Measurements from ENCODE around the gene CLDN24.

CLDN24 gene
- 0 reads per million in 2 donors for total RNA-seq

DNA sequence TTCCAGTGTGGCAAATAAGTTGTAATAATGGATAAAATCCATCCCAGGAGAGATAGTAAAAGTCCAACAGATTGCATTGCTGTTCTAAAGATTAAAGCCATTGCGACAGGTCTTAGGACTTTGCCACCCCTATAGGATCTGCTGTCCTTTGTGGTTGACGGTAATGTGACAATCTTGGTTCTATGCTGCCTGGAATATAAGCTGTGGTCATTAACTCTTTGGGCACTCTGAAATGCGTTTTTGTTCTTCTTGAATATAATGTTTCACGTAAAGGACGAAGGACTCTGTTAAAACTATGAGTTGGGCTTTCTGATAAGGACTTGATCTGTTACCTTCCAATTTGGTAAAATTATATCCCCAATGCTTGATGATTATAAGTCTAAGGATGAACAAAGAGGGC lies at the start of gene CLDN24:
TSS of gene CLDN24 (minus strand) at position 101 of the 400 bp plus-strand sequence. CDS start at position 101, 0 bp downstream.
- no peak for DNase-seq

DNA sequence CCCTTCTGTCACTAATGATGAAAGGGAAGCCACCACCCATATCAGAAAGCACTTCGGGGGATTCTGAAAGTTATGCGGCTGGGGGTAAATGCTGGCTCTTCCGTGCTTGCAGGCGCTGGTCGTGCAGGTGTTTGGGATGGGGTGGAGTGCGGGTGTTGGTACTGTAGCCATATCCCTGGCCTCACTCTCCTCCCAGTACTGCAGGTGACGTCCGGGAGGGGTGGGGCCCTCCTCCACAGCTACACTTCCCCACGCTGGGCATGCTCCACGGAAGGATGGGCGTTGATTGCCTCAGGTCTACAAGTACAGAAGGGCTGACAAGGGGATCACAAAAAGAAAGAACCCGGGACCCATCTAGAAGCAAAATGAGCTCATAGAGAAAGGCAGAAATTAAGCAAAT lies 48.6 kb upstream of the CLDN24 start:
- no peak for DNase-seq

DNA sequence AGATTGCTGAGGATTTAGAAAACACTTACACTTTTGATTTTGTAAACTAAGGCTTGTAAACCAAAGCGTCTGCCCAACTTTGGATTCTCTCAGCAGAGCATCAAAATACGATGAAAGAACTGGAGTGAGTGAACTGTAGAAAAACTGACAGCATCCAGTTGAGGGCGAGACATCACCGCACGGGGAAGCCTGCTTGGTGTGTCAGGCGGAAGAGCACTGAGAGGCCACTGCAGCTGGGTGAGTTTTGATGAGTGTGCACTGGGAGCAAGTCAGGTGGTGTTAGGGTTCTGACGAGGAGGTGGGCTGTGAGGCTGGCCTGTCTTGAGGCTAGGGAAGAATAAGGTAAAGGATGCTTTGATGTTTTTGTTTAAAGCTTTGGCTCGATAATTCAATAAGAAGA lies 46.8 kb upstream of the CLDN24 start:
- DNase-seq: no peak

DNA sequence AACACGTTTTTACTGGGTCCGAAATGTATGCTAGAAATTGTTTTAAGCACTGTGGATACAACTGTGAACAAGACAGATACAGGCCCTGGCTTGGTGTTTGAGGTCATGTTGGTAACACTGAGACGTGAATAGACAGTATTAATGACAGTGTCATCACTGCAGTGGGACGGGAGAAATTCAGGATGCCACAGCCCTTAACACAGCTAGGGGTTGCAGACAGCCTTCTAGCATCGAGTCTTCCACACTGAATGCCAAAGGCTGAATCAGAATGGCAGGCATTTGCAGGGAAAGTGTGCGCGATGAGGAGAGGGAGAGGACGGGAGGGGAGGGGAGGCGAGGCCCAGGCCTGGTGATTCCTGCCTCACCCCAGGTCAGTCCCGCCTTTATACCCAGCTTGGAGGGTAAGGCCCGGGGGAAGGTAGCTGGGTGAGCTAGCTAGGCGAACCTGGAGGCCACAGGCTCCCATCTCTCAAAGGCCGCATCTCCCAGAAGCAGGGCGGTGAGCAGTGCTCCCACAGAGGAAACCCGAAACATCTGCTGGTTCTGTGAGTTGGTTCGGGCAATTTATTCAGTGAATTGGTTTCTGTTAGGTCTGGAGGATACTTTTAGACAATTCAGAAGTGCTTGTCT lies 44.1 kb upstream of the CLDN24 start:
- no peak for DNase-seq

DNA sequence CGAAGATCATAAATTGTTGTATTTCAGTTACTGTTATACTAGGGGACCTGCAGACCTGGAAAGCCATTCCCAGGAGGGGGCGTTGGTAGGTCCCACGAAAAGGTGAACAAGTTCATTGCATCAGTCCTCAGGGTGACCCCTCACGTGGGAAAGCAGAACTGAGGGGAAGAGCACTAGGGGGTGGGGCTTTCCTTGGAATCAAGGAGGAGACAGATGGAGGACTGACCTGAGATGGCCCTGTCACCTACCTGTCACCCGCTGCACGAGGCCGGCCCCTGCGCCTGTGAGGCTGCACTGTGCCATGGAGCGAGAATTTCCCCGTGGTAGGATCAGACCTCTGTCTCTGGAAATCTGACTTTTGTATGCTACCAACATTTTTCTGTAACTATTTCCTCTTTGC lies 41.8 kb upstream of the CLDN24 start:
- DNase-seq: no peak

DNA sequence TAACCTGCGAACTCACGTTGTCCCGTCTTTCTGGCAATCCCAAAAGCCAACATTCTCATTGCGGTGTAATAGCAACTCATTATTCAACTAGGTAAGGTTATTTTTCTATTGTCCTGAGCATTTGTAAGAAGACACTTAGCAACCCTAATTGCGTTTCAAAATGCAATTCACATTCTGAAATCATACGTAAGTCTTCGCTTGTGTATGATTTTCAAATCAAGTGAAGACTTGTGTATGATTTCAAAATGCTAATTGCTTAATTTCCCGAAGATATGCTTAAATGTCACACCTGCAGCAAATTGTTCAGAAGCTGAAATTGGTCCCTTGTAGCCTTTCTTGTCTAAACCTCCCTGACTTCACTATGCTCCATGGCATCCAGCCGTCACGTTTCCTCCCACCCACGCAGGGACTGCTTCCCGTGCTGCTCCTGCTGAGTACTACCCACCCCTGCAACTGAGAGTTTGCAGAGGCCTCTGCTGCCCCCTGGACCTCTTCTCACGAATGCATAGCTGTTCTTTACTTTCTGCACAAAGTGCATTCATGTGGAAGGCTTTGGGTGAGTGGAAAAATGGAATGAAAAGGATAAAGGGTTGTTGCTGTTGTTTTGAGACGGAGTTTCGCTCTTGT lies 40.8 kb upstream of the CLDN24 start:
- no peak for DNase-seq

DNA sequence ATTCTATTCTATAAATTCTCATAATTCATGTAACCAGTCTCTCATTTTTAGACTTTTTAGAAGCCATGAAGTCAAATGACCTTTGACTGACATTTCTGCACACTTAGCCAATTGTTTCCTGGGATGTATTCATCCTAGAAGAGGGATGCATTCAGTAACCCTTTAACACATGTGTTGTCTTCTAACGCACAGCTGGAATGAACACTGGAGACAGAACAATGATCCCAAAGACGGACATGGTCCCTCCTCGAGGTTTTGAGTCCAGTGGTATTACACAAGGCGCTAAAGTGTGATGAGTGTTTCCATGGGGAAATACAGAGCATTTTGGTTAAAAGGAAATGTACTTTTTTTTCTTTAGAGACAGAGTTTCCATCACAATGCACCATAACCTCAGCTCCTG lies 39.8 kb upstream of the CLDN24 start:
- DNase-seq: no peak

DNA sequence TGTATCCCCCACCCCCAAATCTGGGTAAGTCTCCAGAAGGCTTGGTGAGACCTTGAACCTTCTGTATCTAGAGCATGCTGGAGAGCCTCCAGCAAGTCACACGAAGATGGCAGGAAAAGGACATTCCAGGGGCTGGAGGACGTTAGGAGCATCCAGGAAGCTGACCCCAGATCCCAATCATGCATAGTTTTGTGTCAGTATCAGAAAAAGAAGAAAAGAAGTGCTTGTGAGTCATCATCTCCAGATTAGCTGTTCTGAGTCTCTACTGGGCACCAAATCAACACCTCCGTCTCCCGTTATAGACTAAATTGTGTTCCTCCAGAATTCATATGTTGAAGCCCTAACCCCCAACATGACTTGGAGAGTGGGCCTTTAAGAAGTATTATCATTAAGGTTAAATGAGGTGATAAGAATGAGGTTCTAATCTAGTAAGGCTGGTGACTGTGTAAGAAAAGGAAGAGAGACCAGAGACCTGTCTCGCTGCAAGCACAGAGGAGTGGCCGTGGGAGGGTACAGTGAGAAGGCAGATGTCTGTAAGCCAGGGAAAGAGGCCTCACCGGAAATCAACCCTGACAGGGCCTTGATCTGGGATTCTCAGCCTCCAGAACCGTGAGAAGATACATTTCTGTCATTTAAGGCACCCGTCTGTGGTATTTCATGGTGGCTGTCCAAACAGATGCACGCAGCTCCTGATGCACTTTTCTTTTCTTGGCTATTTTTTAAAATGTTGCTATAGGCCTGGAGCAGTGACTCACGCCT lies 38.1 kb upstream of the CLDN24 start:
- DNase-seq: no peak

DNA sequence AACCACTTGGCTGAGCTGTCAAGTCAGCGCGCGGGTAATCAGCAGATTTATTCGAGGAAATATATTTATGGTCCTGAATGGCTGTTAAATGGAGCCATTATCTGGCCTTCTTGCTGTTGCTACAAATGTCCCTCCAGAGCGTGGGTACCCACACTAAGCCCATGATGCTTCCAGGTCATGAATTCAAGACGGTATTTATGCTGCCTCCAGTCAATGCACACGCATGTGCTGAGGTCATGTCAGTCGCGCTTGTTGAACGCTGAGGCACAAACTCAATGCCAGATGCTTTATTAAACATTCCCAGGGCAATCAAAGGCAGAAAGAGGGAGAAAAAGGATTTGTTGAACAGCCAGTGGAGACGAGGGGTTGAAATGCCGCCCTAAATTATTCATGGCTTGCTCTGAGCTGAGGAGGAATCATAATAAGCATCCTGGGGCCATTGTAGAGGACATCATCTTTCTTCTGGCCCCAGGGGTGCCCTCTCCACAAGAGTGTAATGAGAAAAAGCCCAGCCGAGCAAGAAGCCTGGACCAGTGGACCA lies 36.1 kb upstream of the CLDN24 start:
- no peak for DNase-seq

DNA sequence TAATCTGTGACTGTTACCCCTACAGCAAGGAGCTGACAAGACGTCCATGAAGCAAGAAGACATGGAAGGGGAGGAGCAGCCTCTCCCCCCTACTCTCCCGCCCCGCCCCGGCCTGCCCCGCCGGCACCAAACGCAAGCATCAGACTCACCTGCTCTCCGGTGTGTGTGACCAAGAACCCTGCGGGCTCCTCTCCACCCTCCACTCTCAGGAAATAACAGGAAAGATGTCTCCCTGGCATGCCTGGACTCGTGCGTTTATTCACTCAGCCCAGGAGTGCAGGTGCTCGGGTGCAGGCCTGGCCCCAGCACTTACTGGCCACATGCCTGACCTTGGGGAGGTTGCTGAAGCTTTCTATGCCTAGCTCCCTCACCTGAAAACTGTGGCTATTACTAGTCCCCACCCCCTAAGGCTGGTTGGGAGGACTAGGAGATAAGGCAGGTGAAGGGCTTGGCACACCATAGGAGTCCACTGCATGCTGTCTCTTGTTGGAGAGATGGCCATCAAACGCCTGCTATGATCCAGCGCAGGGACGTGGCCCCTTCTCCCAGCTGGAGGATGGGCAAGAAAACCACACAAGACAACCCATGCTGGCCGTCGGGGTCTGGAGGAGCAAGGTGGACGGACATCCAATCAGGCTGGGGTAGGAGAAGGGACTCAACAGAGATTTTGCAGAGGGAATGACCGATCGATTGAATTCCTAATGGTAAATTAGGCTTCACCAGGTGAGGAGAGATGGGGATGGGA lies 34.9 kb upstream of the CLDN24 start:
- DNase-seq: no peak

DNA sequence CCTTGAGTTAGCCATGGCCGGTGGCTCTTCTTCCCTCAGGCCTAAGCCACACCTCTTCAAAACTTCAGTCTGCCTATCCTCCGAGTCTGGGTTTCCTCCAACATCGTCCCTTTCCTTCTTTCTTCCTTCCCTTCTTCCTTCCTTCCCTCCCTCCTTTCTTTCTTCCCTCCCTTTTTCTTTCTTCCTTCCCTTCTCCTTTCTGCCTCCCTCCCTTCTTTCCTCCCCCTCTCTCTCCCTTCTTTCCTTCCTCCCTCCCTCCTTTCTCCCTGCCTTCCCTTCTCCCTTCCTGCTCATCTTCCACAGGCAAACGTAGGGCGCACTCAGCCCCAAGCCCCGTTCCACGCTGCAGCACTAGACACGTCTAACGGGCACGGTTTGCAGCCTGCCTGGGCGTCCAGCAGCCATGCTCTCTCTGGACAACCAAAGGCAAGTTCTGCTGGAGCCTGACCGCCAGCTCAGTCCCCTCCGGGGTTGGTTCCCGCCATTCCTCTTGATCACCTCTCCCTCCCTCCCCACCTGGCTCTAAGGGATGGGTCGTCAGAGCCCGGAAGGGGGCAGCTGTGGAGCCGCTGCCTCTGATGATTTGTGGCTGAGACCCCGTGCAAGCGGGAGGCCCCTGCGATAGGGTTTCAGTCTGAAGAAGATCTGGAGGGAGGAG lies 34.1 kb upstream of the CLDN24 start:
- no peak for DNase-seq

DNA sequence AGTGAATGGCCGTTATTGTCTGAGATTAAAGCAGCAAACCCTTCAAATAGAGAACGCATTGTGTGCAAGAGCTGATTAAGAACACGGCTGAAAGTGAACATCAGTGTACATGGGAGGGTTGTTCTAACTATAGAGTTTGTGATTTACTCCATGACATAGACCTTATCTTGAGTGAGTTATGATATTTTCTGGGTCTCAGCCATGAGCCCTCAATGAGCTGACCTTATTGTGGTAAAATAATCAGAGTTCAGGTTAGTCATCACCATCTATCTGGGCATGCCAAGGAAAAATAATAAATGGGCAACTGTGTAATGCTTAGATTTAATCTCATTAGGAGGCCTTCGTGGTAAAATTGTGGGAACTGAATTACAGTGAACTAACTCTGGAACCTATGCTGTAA lies 33.2 kb upstream of the CLDN24 start:
- no peak for DNase-seq

DNA sequence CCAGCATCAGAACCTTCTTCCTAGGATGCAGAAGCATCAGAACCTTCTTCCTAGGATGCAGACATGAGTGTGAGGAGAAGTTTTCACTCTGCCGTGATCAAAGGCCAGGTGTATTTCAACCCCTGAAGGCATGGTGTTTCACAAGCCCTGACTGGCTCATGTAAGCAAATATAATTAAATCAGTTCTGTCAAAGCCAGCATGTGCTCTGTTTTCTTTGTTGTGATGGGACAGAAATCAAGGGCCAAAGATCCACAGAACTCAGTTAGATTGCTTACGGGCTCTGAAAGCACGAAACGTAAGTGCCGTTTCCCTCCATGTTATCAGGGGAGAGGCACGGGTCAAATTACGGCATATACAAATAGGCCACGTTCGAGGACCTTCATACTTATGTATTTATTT lies 32.0 kb upstream of the CLDN24 start:
- DNase-seq: no peak

DNA sequence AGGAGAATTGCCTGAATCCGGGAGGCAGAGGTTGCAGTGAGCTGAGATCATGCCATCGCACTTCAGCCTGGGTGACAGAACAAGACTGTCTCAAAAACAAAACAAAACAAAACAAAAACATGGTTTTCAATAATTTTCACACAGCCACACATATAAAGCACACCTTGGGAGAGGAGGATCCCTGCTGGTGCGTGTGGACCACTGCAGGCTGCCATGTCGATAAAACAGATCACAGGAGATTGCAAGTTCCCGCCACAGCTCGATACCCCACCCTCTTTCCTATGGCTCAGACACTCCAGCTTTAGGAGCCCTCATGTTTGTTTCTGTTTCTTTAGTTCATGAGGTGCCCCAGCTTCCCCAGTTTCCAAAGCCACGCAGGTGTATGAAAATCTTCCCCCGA lies 31.3 kb upstream of the CLDN24 start:
- no peak for DNase-seq

DNA sequence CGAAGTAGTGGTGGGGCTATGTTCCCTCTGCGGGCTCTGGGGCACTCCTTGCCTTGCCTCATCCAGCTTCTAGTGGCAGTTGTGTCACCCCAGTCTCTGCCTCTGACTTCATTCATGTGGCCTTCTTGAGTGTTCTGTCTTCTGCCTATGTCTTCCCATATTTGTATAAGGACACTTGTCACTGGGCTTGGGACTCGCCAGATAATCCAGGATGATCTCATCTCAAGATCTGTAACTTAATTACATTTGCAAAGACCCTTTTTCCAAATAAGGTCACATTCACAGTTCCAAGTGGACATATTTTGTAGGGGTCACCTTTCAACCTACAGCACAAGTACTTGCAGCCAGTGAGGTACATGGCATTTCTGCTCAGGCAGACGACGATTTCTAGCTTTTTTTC lies 30.3 kb upstream of the CLDN24 start:
- DNase-seq: no peak

DNA sequence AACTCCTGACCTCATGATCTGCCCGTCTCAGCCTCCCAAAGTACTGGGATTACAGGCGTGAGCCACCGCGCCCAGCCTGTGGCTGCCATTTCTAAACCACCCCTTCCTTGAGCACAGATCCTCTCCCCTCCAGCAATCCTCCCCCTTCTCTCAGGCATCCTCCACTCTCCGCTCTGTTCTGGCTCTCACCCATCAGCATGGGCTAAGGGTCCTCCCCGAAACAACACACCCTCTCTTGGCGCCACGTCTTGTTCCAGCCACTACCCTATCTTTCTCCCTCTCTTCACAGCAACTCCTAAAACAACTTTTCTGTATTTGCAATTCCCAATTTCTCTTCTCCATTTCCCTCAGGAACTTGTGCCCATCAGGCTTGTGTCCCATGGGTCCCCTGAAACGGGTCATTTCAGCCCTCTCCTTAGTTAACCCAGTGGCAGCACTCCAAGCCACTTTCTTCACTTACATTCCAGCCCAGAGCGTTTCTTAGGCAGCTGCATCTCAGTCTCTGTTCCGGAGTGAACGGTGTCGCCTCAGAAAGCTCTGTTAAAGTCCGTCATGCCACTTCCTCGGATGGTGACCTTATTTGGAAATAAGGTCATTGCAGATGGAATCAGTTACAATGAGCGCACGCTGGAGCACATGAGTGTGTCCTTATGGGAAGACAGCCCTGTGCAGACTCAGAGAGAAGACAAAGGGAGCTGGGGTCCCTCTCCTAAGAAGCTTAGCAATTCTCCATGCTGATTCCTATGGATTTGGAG lies 28.3 kb upstream of the CLDN24 start:
- no peak for DNase-seq

DNA sequence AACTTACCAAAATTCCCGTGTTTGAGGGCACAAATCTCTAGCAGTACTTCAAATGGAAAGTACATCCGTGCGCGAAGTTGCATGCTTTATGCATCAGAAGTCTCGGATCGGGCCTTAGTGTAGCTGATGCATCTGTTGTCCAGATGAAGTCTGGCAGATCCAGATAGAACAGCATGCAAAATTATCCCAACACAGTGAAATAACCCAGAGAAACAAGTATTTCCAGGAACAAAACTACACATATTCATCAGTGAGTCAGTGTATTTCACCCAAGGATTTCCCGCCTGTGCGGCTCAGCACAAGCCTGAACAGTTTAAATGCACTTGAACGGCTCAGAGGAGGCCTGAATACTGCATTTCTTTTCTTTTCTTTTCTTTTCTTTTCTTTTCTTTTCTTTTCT lies 27.4 kb upstream of the CLDN24 start:
- no peak for DNase-seq

DNA sequence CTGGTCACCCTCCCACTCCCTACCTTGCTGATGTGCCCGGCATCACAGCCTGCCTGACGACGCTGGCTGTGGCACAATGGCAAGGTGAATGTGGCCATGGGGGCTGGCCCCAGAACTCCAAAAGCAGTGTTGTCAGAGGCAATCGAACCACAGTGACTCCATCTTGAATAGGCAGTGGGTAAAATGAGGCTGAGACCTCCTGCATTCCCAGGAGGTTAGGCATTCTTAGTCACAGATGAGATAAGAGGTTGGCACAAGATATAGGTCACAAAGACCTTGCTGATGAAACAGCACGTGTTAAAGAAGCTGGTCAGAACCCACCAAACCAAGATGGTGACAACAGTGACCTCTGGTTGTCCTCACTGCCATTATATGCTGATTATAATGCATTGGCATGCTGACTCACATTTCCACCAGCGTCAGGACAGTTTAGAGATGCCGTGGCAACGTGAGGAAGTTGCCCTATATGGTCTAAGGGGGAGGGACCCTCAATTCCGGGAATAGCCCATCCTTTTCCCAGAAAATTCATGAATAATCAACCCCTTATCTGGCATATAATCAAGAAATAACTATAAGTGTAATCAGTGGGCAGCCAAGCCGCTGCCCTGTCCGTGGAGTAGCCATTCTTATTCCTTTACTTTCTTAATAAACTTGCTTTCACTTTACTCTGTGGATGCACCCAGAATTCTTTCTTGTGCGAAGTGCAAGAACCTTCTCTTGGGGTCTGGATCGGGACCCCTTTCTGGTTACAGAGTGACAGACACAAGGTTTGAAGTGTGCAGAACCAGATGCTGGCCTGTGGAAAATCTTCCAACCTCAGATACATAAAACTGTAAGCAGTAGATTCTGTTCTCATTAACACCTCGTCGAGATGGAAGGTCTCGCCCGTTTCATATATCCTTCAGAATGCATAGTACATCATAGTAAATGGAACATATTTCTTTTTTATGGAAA lies 26.8 kb upstream of the CLDN24 start:
- no peak for DNase-seq

DNA sequence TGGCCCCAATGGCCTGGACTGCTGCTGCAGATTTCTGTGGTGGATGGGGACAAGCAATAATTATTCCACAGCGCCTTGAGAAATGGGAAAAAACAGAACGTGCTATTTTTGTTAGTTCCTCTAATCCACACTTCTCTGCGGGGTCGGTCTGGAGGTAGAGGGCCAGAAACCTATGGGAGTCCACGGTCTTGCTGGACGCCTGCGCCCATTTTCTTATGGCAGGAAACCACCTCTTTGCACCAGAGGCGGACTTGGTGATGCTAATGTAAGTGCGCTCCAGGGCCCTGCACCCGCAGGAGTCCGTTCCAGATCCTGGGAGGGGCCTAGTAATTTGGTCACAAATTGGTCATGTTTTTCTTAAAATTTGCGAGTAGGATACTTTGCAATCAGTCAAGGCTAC lies 25.9 kb upstream of the CLDN24 start:
- no peak for DNase-seq

DNA sequence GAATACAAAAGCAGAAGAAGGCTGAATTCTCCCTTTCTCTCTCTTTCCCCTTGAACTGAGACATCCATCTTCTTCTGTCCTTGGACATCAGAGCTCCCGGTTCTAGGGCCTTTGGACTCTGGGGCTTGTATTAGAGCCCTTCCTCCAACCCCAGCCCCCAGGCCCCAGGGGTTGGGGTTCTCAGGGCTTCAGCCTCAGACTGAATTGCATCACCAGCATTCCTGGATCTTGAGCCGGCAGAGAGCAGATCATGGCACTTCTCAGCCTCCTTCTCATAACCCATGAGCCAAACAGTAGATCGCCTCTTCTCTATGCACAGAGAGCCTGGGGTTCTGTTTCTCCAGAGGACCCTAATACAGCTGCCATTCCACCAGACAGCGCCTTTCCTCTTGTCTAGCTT lies 25.3 kb upstream of the CLDN24 start:
- no peak for DNase-seq

DNA sequence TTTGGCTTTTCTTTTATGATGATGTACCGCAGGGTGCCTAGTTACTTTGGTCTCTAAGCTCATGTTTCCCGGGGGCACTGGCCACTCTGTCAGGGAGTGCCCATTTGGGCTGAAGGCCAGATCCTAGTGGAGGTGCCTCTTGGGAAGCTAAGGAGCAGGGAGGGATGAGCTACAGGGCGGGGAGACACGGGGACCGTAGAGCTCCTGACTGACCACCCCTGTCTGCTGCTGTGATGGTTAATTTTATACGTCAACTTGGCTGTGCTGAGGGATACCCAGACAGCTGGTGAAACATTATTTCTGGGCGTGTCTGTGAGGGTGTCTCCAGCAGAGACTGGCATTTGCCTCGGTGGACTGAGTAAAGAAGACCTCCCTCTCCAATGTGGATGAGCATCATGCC lies 24.9 kb upstream of the CLDN24 start:
- no peak for DNase-seq
